ENCODE data around the gene PSMA7. TPM values are rescaled to one million over a fixed set of nuclear protein-coding genes. Genes with fewer than 3 reads are reported as not detected.

The PSMA7 gene
- total and polyA plus RNA-seq, 2 of the 8 experiments (the other 6 are each of a cell fraction or from before 2014, with no cell fraction given), result 361 to 648 TPM

- no peak for FAIRE-seq
- no peak for TF ChIP-seq JUND (IDR thresholded peaks at IDR 0.05; ENCODE audit: low read length)
- no peak for TF ChIP-seq NANOG (IDR thresholded peaks at IDR 0.05; ENCODE audit: insufficient read depth, low read depth, low read length, poor library complexity, severe bottlenecking)
- TF ChIP-seq GABPA (IDR thresholded peaks at IDR 0.05; ENCODE audit: borderline replicate concordance, insufficient read depth, low read length), result no peak
Observed at GRCh38 chr20:62151835-62152364, 8.7 kb upstream of the PSMA7 start.

More at GRCh38 chr20:62151835-62152364, 8.7 kb upstream of the PSMA7 start:
- H3K23me2 ChIP-seq (ENCODE audit: low read depth, low read length), result no peaks in the 10 kb centered on the region
- peaks cover 41 to 99% of the 10 kb centered on the region in 2 experiments for H3K79me2 ChIP-seq (ENCODE audit: control insufficient read depth in 1 of 2, insufficient read depth in 2 of 2, low read length in 2 of 2)
- WGBS, 2 experiments (ENCODE audit: extremely low coverage in 1 of 2, insufficient coverage in 1 of 2, insufficient read length in 1 of 2, insufficient replicate concordance in 2 of 2, low coverage in 1 of 2, low lambda C conversion rate in 2 of 2, missing lambda C conversion rate in 1 of 2), result 85% methylated on average over 18 of the region's 23 CpGs; no CpG with 5 or more reads in 1 of the 2 experiments
- H3K27ac ChIP-seq (ENCODE audit: low read depth, low read length), result no peak overlapping the region
- peaks cover 51% of the 10 kb centered on the region for H3K79me1 ChIP-seq (ENCODE audit: low read depth, low read length)
- ChIA-PET POLR2A (ENCODE audit: partially characterized antibody) (interaction anchor here (0.6 to 1.1 kb wide), 4 partner anchors 9 to 477 kb away, joined by 3 to 6 read pairs (median 4); partner anchors contain the start of genes PSMA7, SS18L1 and TAF4), CTCF (ENCODE audit: partially characterized antibody) (interaction anchor here (1.9 kb wide), 1 partner anchor 16 kb away, joined by 6 read pairs; no protein-coding TSS in a partner anchor)
- H2BK120ac ChIP-seq (replicated peaks; ENCODE audit: low read depth, low read length), result no peak overlapping the region
- no peaks in the 10 kb centered on the region for H3K27me3 ChIP-seq (replicated peaks in 1 of 4; ENCODE audit: control insufficient read depth in 3 of 4, extremely low read depth in 1 of 4, insufficient read depth in 3 of 4, low read length in 3 of 4)
- H3K9me3 ChIP-seq (ENCODE audit: insufficient read depth in 2 of 2, low read depth in 1 of 2, low read length in 1 of 2), result no peaks in the 10 kb centered on the region; a peak in 1 of 4 replicates
- no peak overlapping the region for H4K5ac ChIP-seq (ENCODE audit: insufficient read length, low read depth, low read length)
- H2BK5ac ChIP-seq (ENCODE audit: low read depth, low read length), result no peak overlapping the region
- H2BK15ac ChIP-seq (ENCODE audit: low read length), result no peak overlapping the region
- H3K36me3 ChIP-seq (ENCODE audit: control insufficient read depth in 2 of 4, insufficient read depth in 4 of 4, low read length in 3 of 4), result peaks cover 0 to 6% (median 4%) of the 10 kb centered on the region in 4 experiments; a peak in 4 of 8 replicates
- H3K14ac ChIP-seq (ENCODE audit: insufficient read length), result no peak overlapping the region
- no peak overlapping the region for H2AFZ ChIP-seq (ENCODE audit: low read length)
- H3K23ac ChIP-seq (ENCODE audit: insufficient read length), result no peak overlapping the region
- no peak overlapping the region for H2BK12ac ChIP-seq (ENCODE audit: low read depth, low read length)
- H2BK20ac ChIP-seq (ENCODE audit: low read length), result no peak overlapping the region
- no peak overlapping the region for H3K4ac ChIP-seq (replicated peaks; ENCODE audit: insufficient read length, low read depth, low read length)
- 0 out of 2 replicates have a peak overlapping the region, but pooled peaks have one; percentile 13 for H2AK5ac ChIP-seq (ENCODE audit: low read depth, low read length)
- H4K91ac ChIP-seq (replicated peaks; ENCODE audit: insufficient read length, low read length), result no peak overlapping the region
- no peak for DNase-seq (ENCODE audit: low read depth in 1 of 2, low spot score in 2 of 2)
- H3K4me2 ChIP-seq (ENCODE audit: insufficient read depth in 1 of 2, low read depth in 2 of 2, low read length in 2 of 2), result no peak overlapping the region
- H3K18ac ChIP-seq (ENCODE audit: extremely low read depth, low read length), result no peak overlapping the region
- H3K9ac ChIP-seq (replicated peaks in 1 of 4; ENCODE audit: extremely low read depth in 1 of 4, low read depth in 3 of 4, low read length in 3 of 4), result no peak overlapping the region
- peaks cover 0 to 28% (median 15%) of the 10 kb centered on the region in 4 experiments; a peak in 6 of 7 replicates for H3K4me1 ChIP-seq (replicated peaks in 1 of 4; ENCODE audit: control insufficient read depth in 3 of 4, insufficient read depth in 4 of 4, low read length in 3 of 4)
- no peak overlapping the region for H3K4me3 ChIP-seq (ENCODE audit: extremely low read depth in 1 of 4, insufficient read depth in 2 of 4, low read depth in 3 of 4, low read length in 4 of 4)
- H4K8ac ChIP-seq (ENCODE audit: extremely low read depth, insufficient read depth, low read length), result peak overlapping the region; percentile 84
- no peak overlapping the region for H3K56ac ChIP-seq (replicated peaks; ENCODE audit: insufficient read length, low read depth, low read length)
- peaks cover 44 to 58% of the 10 kb centered on the region in 2 experiments for H4K20me1 ChIP-seq (replicated peaks in 1 of 2; ENCODE audit: control insufficient read depth in 1 of 2, insufficient read depth in 2 of 2, low read length in 2 of 2)
